Neural crest cell (in vitro differentiated cells): Measurements from ENCODE around the gene CD83. TPM values are rescaled to one million over a fixed set of nuclear protein-coding genes. Genes with fewer than 3 reads are reported as not detected.
A peak's percentile ranks its signal among the peaks of the same experiment; 100 is the strongest.

Experiments
- DNase-seq: peaks from one replicate; pipeline ENCODE4 v3.0.0; 2021; ENCODE audit warnings: low read depth, mixed read lengths, low spot score
- H3K27ac Mint-ChIP-seq: one replicate; pipeline ENCODE4 v1.8.0; 2021; ENCODE audit warnings: mild to moderate bottlenecking, mixed read lengths; ENCODE audit not compliant: unreplicated experiment
- H3K27me3 Mint-ChIP-seq: 2 replicates; pipeline ENCODE4 v1.8.0; 2021; ENCODE audit warnings: low read depth, mild to moderate bottlenecking, mixed read lengths
- H3K36me3 Mint-ChIP-seq: 2 replicates; pipeline ENCODE4 v1.8.0; 2021; ENCODE audit warnings: low read depth, mild to moderate bottlenecking, mixed read lengths
- H3K4me1 Mint-ChIP-seq: 2 replicates; pipeline ENCODE4 v1.8.0; 2021; ENCODE audit warnings: mixed read lengths
- H3K4me3 Mint-ChIP-seq: one replicate; pipeline ENCODE4 v1.8.0; 2021; ENCODE audit warnings: mild to moderate bottlenecking, mixed read lengths
- H3K9me3 Mint-ChIP-seq: 2 replicates; pipeline ENCODE4 v1.8.0; 2021; ENCODE audit warnings: mixed read lengths
- CTCF ChIP-seq: fragments of 200-600 bp; sonication (generic); conservative IDR thresholded peaks from 2 replicates; pipeline ENCODE4 v1.5.0; 2021; ENCODE audit warnings: antibody characterized with exemption, mild to moderate bottlenecking
- total RNA-seq: library from RNA; stranded (reverse); gene quantifications from 2 replicates; pipeline ENCODE4 v1.2.1, GENCODE V29; 2021

The CD83 gene
- total RNA-seq, 1 donor from 2014 or later: 7.9 TPM

GRCh38 chr6:14143305-14143704, 25.7 kb downstream of the CD83 start:
- Mint-ChIP-seq H3K27ac (no peak overlapping the region), H3K4me3 (no peak overlapping the region), H3K27me3 (no peaks in the 10 kb centered on the region), H3K4me1 (peaks cover 28% of the 10 kb centered on the region), H3K9me3 (no peaks in the 10 kb centered on the region), H3K36me3 (no peaks in the 10 kb centered on the region)
- DNase-seq: no peak
- no peak for TF ChIP-seq CTCF

GRCh38 chr6:14144678-14145113, 27.1 kb downstream of the CD83 start:
- Mint-ChIP-seq H3K4me3 (no peak overlapping the region), H3K9me3 (no peaks in the 10 kb centered on the region), H3K36me3 (no peaks in the 10 kb centered on the region), H3K27ac (no peak overlapping the region), H3K4me1 (peaks cover 25% of the 10 kb centered on the region), H3K27me3 (no peaks in the 10 kb centered on the region)
- DNase-seq: peak; percentile 84
- peak; percentile 88 for TF ChIP-seq CTCF

GRCh38 chr6:14146506-14147096, 29.0 kb downstream of the CD83 start:
- H3K4me1 Mint-ChIP-seq: peaks cover 9% of the 10 kb centered on the region

GRCh38 chr6:14147891-14148290, 30.3 kb downstream of the CD83 start:
- no peak for DNase-seq
- H3K4me1 Mint-ChIP-seq: no peaks in the 10 kb centered on the region
- no peak overlapping the region for H3K27ac Mint-ChIP-seq
- no peaks in the 10 kb centered on the region for H3K9me3 Mint-ChIP-seq
- H3K27me3 Mint-ChIP-seq: no peaks in the 10 kb centered on the region
- no peak overlapping the region for H3K4me3 Mint-ChIP-seq
- no peaks in the 10 kb centered on the region for H3K36me3 Mint-ChIP-seq
- TF ChIP-seq CTCF: no peak

More at GRCh38 chr6:14146506-14147096, 29.0 kb downstream of the CD83 start:
- H3K9me3 Mint-ChIP-seq: no peaks in the 10 kb centered on the region
- no peak overlapping the region for H3K27ac Mint-ChIP-seq
- H3K27me3 Mint-ChIP-seq: no peaks in the 10 kb centered on the region
- DNase-seq: no peak
- TF ChIP-seq CTCF: no peak
- no peaks in the 10 kb centered on the region for H3K36me3 Mint-ChIP-seq
- no peak overlapping the region for H3K4me3 Mint-ChIP-seq

GRCh38 chr6:14148471-14148870, 30.9 kb downstream of the CD83 start:
- no peaks in the 10 kb centered on the region for H3K9me3 Mint-ChIP-seq
- H3K36me3 Mint-ChIP-seq: no peaks in the 10 kb centered on the region
- no peaks in the 10 kb centered on the region for H3K27me3 Mint-ChIP-seq
- no peak overlapping the region for H3K27ac Mint-ChIP-seq
- no peak overlapping the region for H3K4me3 Mint-ChIP-seq
- no peaks in the 10 kb centered on the region for H3K4me1 Mint-ChIP-seq
- no peak for DNase-seq
- TF ChIP-seq CTCF: no peak
